Neural progenitor cell (in vitro differentiated cells): ENCODE data around the gene ASPN. TPM values are rescaled to one million over a fixed set of nuclear protein-coding genes. Genes with fewer than 3 reads are reported as not detected.

ENCODE experiments used
- DNase-seq: peaks from one replicate; pipeline ENCODE4 v3.0.0-alpha.2; 2016; ENCODE audit warnings: low spot score
- H2AFZ ChIP-seq: fragments of 200-600 bp; sonication (generic); replicated peaks from 2 replicates; pipeline ENCODE4 v1.6.1; 2016; ENCODE audit warnings: antibody characterized with exemption
- H3F3A ChIP-seq: fragments of 200-600 bp; sonication (generic); 2 replicates; pipeline ENCODE4 v1.6.1; 2016; ENCODE audit warnings: antibody characterized with exemption, low read depth
- H3K27ac ChIP-seq: fragments of 200-600 bp; sonication (generic); 2 replicates; pipeline ENCODE4 v1.5.1; 2016; ENCODE audit warnings: mild to moderate bottlenecking
- H3K27me3 ChIP-seq: fragments of 200-600 bp; sonication (generic); 2 replicates; pipeline ENCODE4 v1.6.1; 2016; ENCODE audit warnings: mild to moderate bottlenecking, moderate library complexity
- H3K36me3 ChIP-seq: fragments of 200-600 bp; sonication (generic); 2 replicates; pipeline ENCODE4 v1.5.1; 2016
- H3K4me1 ChIP-seq: fragments of 200-600 bp; sonication (generic); 2 replicates; pipeline ENCODE4 v1.6.1; 2016; ENCODE audit warnings: mixed run types
- H3K4me2 ChIP-seq: fragments of 200-600 bp; sonication (generic); 2 replicates; pipeline ENCODE4 v1.6.1; 2016
- H3K4me3 ChIP-seq: fragments of 200-600 bp; sonication (generic); 2 replicates; pipeline ENCODE4 v1.5.1; 2016
- H3K79me2 ChIP-seq: fragments of 200-600 bp; sonication (generic); 2 replicates; pipeline ENCODE4 v1.6.1; 2016; ENCODE audit warnings: low read depth
- H3K9ac ChIP-seq: fragments of 200-600 bp; sonication (generic); 2 replicates; pipeline ENCODE4 v1.6.1; 2016
- H3K9me3 ChIP-seq: fragments of 200-600 bp; sonication (generic); 2 replicates; pipeline ENCODE4 v1.5.1; 2016; ENCODE audit warnings: low read depth
- H4K20me1 ChIP-seq: fragments of 200-600 bp; sonication (generic); 2 replicates; pipeline ENCODE4 v1.6.1; 2016; ENCODE audit warnings: low read depth
- H3K27ac Mint-ChIP-seq: 3 replicates; pipeline ENCODE4 v1.8.0; 2021; ENCODE audit warnings: mixed read lengths
- H3K27me3 Mint-ChIP-seq: 2 replicates; pipeline ENCODE4 v1.8.0; 2022; ENCODE audit warnings: low read depth, mild to moderate bottlenecking, inconsistent platforms, moderate library complexity, mixed read lengths; ENCODE audit not compliant: insufficient read depth
- H3K36me3 Mint-ChIP-seq: 3 replicates; pipeline ENCODE4 v1.8.0; 2021; ENCODE audit warnings: mixed read lengths
- H3K4me1 Mint-ChIP-seq: 3 replicates; pipeline ENCODE4 v1.8.0; 2021; ENCODE audit warnings: mixed read lengths
- H3K4me3 Mint-ChIP-seq: 3 replicates; pipeline ENCODE4 v1.8.0; 2021; ENCODE audit warnings: mild to moderate bottlenecking, moderate library complexity, mixed read lengths
- H3K9me3 Mint-ChIP-seq: 3 replicates; pipeline ENCODE4 v1.8.0; 2020; ENCODE audit warnings: mixed read lengths
- CTCF ChIP-seq: fragments of 200-600 bp; sonication (generic); IDR thresholded peaks from 2 replicates; pipeline ENCODE4 v1.5.1; 2017; ENCODE audit warnings: antibody characterized with exemption, mild to moderate bottlenecking
- EZH2 ChIP-seq: fragments of 200-600 bp; sonication (generic); IDR thresholded peaks from 2 replicates; pipeline ENCODE4 v1.6.1; 2017; ENCODE audit warnings: antibody characterized with exemption, mild to moderate bottlenecking, moderate library complexity
- EZH2phosphoT487 ChIP-seq: fragments of 200-600 bp; sonication (generic); IDR thresholded peaks from 2 replicates; pipeline ENCODE4 v1.6.1; 2017; ENCODE audit warnings: antibody characterized with exemption
- microRNA-seq: library from miRNA; unstranded; fragments of <30 nt; microRNA quantifications from one replicate; pipeline ENCODE4, GENCODE V29; 2016
- small RNA-seq: library from RNA; depleted of rRNA; stranded (forward); fragments of <200 nt; gene quantifications from one replicate; pipeline ENCODE3, GENCODE V24; 2015
- total RNA-seq: library from RNA; depleted of rRNA; stranded (reverse); fragments of >200 nt; gene quantifications from 2 replicates; pipeline ENCODE4 v1.2.3, GENCODE V29; 2015; ENCODE audit warnings: low replicate concordance

ASPN gene
- total RNA-seq, 1 donor from 2014 or later, result not detected

DNA sequence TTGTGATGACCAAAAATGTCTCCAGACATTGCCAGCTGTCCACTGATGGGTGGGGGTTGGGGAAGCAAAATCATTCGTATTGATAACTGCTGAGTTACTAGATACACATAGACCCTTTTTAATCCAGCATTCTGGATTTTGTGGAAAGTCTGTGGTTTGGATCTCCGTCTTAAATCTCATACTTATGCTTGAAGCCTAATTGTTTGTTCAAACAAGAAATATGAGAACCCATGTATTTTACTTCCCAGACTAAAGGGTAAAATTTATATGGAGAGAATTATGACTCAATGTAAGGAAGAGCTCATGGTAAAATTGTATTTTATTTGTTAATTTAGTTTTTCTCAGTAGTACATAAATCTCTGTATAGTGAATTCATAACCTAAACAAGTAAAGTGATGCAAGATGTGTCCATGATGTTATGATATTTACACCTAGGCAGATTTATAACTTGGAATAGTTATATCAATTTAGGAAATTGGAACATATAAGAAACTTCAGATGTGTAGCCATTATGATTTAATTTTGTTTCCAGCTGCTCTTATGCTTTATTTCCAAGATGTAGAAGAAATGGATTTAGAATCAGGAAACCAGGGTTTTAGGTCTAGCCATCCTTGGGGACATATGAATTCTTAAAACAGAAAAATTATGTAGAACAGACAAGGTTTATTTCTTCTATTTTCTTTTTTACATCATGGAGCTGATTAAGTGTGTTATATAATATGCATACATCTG is 73.4 kb downstream of the ASPN start:
- H3K4me3 ChIP-seq, result no peak overlapping the region
- no peak overlapping the region for H2AFZ ChIP-seq
- Mint-ChIP-seq H3K4me3 (no peak overlapping the region), H3K9me3 (no peaks in the 10 kb centered on the region), H3K36me3 (no peaks in the 10 kb centered on the region), H3K27ac (no peak overlapping the region), H3K27me3 (no peaks in the 10 kb centered on the region), H3K4me1 (peaks cover 3% of the 10 kb centered on the region)
- H3K27me3 ChIP-seq, result no peaks in the 10 kb centered on the region
- H3K9ac ChIP-seq, result no peak overlapping the region
- no peak overlapping the region for H3K4me2 ChIP-seq
- H4K20me1 ChIP-seq, result no peaks in the 10 kb centered on the region
- no peak for DNase-seq
- no peaks in the 10 kb centered on the region for H3F3A ChIP-seq
- TF ChIP-seq EZH2phosphoT487 (no peak), EZH2 (no peak), CTCF (no peak)
- no peaks in the 10 kb centered on the region for H3K9me3 ChIP-seq
- H3K4me1 ChIP-seq, result no peaks in the 10 kb centered on the region
- H3K79me2 ChIP-seq, result no peaks in the 10 kb centered on the region
- no peaks in the 10 kb centered on the region for H3K36me3 ChIP-seq
- H3K27ac ChIP-seq, result no peak overlapping the region

DNA sequence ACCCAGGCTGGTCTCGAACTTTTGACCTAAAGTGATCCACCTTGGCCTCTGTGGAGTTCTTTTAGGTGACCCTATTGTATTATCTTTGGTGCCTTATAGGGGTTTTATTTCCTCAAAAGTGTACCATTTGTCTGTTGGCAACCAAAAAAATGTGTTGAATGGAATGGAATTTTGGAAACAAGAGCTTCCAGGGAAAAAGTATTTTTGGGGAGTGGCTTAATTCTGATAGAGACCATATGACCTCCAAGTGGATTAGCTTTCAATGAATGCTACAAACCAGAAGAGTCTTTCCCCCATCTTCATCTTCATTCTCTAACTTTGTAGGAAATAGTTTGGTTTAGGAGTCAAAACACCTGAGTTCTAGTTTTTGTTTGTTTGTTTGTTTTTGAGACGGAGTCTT is 74.5 kb downstream of the ASPN start:
- DNase-seq, result no peak
- no peaks in the 10 kb centered on the region for H3K27me3 ChIP-seq
- H3K36me3 ChIP-seq, result no peaks in the 10 kb centered on the region
- no peak overlapping the region for H2AFZ ChIP-seq
- no peaks in the 10 kb centered on the region for H3K9me3 ChIP-seq
- H3K27ac Mint-ChIP-seq, result no peak overlapping the region
- no peak overlapping the region for H3K9ac ChIP-seq
- TF ChIP-seq CTCF (no peak), EZH2 (no peak), EZH2phosphoT487 (no peak)
- H3K9me3 Mint-ChIP-seq, result no peaks in the 10 kb centered on the region
- peaks cover 3% of the 10 kb centered on the region for H3K4me1 Mint-ChIP-seq
- H3K27me3 Mint-ChIP-seq, result no peaks in the 10 kb centered on the region
- no peaks in the 10 kb centered on the region for H3F3A ChIP-seq
- no peaks in the 10 kb centered on the region for H3K36me3 Mint-ChIP-seq
- no peak overlapping the region for H3K4me3 ChIP-seq
- no peak overlapping the region for H3K4me3 Mint-ChIP-seq
- no peak overlapping the region for H3K4me2 ChIP-seq
- no peaks in the 10 kb centered on the region for H3K79me2 ChIP-seq
- H3K27ac ChIP-seq, result no peak overlapping the region
- H3K4me1 ChIP-seq, result no peaks in the 10 kb centered on the region
- no peaks in the 10 kb centered on the region for H4K20me1 ChIP-seq

- H3K4me1 Mint-ChIP-seq, result peaks cover 3% of the 10 kb centered on the region
- H3K4me1 ChIP-seq, result no peaks in the 10 kb centered on the region
- H3K27me3 ChIP-seq, result no peaks in the 10 kb centered on the region
- H3K27ac ChIP-seq, result no peak overlapping the region
- TF ChIP-seq EZH2 (no peak), EZH2phosphoT487 (no peak), CTCF (no peak)
- no peaks in the 10 kb centered on the region for H3K79me2 ChIP-seq
- H3K27me3 Mint-ChIP-seq, result no peaks in the 10 kb centered on the region
- H3F3A ChIP-seq, result no peaks in the 10 kb centered on the region
- no peak overlapping the region for H2AFZ ChIP-seq
- no peaks in the 10 kb centered on the region for H4K20me1 ChIP-seq
- no peak for DNase-seq
- no peak overlapping the region for H3K4me2 ChIP-seq
- H3K4me3 Mint-ChIP-seq, result no peak overlapping the region
- no peak overlapping the region for H3K4me3 ChIP-seq
- H3K27ac Mint-ChIP-seq, result no peak overlapping the region
- no peaks in the 10 kb centered on the region for H3K9me3 ChIP-seq
- H3K36me3 Mint-ChIP-seq, result no peaks in the 10 kb centered on the region
- no peaks in the 10 kb centered on the region for H3K9me3 Mint-ChIP-seq
- no peaks in the 10 kb centered on the region for H3K36me3 ChIP-seq
- no peak overlapping the region for H3K9ac ChIP-seq
These were observed 75.8 kb downstream of the ASPN start for GRCh38 chr9:92406477-92406876.

Small RNA genes lying within 50 kb of the gene (microRNA-seq; reads per million reads assigned to microRNA genes)
- gene MIR4670, result not detected

Small RNA genes lying within 50 kb of the gene (small RNA-seq; reads per million reads assigned to genes)
- not detected for gene MIR4670

Other genes with a start within 250 kb of the ASPN start
- 180 and 260 TPM in 2 replicates for gene IARS1, start 188.8 kb downstream of the ASPN start, total RNA-seq
- 15.2 and 21.0 TPM in 2 replicates for gene NOL8, start 157.2 kb downstream of the ASPN start, total RNA-seq
- gene CENPP, start 156.6 kb downstream of the ASPN start, total RNA-seq, result 5.5 and 10.7 TPM in 2 replicates
- gene OGN, start 77.9 kb downstream of the ASPN start, total RNA-seq, result not detected in 2 replicates
- gene OMD, start 58.0 kb downstream of the ASPN start, total RNA-seq, result not detected in 2 replicates
- not detected in 2 replicates for gene ECM2, start 53.5 kb upstream of the ASPN start, total RNA-seq
- gene IPPK, start 187.6 kb upstream of the ASPN start, total RNA-seq, result 16.8 and 18.0 TPM in 2 replicates